ENCODE data around the gene SH3BP5L. TPM values are rescaled to one million over a fixed set of nuclear protein-coding genes. Genes with fewer than 3 reads are reported as not detected.

Gene SH3BP5L
- total and polyA plus RNA-seq, 2 experiments from 2014 or later: 2.8 to 26.1 TPM

GRCh38 chr1:248862695-248862997 lies 36.9 kb upstream of the SH3BP5L start (continued):
- TF ChIP-seq JUNB (IDR thresholded peaks at IDR 0.05; ENCODE audit: unreplicated experiment) (no peak), NANOG (IDR thresholded peaks at IDR 0.05; ENCODE audit: borderline replicate concordance) (no peak), ZNF114 (CRISPR knock-in tag; IDR thresholded peaks at IDR 0.05) (no peak), EZH2 (IDR thresholded peaks at IDR 0.05; ENCODE audit: low read depth, unreplicated experiment) (no peak), CTCF (conservative IDR thresholded peaks at IDR 0.05; ENCODE audit: low read depth in 2 of 2) (no peak)

- H3K36me3 Mint-ChIP-seq (ENCODE audit: low read depth): peaks cover 3% of the 10 kb centered on the region; the same call in 2 of the 3 replicates
- DNase-seq (ENCODE audit: low spot score) (no peak), ATAC-seq (no peak)
- Histone ChIP-seq H2AFZ (no peak overlapping the region), H3K4me2 (no peak overlapping the region), H3K27me3 (ENCODE audit: insufficient read depth) (peaks cover 51% of the 10 kb centered on the region), H4K20me1 (replicated peaks; ENCODE audit: insufficient read depth) (no peaks in the 10 kb centered on the region), H3F3A (replicated peaks; ENCODE audit: low read depth) (0 out of 2 replicates have a peak, but pooled peaks cover 8% of the 10 kb centered on the region), H3K36me3 (ENCODE audit: insufficient read depth) (peaks cover 4% of the 10 kb centered on the region; the same call in 1 of the 2 replicates), H3K9me2 (ENCODE audit: insufficient read depth) (no peaks in the 10 kb centered on the region), H3K27ac (ENCODE audit: low read depth) (no peak overlapping the region), H3K4me1 (ENCODE audit: insufficient read depth) (peaks cover 27% of the 10 kb centered on the region), H3K4me3 (no peak overlapping the region), H3K79me2 (replicated peaks; ENCODE audit: insufficient read depth) (no peaks in the 10 kb centered on the region; the same call in 1 of the 2 replicates)
- H3K27me3 Mint-ChIP-seq (ENCODE audit: insufficient read depth, low read depth, poor library complexity): peaks cover 27% of the 10 kb centered on the region
- H3K4me3 Mint-ChIP-seq: no peak overlapping the region
- no peaks in the 10 kb centered on the region; the same call in 2 of the 3 replicates for H3K9me3 Mint-ChIP-seq
- H3K4me1 Mint-ChIP-seq: peaks cover 30% of the 10 kb centered on the region
- H3K27ac Mint-ChIP-seq: no peak overlapping the region
- TF ChIP-seq, protein P1, sequence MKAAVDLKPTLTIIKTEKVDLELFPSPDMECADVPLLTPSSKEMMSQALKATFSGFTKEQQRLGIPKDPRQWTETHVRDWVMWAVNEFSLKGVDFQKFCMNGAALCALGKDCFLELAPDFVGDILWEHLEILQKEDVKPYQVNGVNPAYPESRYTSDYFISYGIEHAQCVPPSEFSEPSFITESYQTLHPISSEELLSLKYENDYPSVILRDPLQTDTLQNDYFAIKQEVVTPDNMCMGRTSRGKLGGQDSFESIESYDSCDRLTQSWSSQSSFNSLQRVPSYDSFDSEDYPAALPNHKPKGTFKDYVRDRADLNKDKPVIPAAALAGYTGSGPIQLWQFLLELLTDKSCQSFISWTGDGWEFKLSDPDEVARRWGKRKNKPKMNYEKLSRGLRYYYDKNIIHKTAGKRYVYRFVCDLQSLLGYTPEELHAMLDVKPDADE (IDR thresholded peaks at IDR 0.05): no peak
- TF ChIP-seq JUNB (IDR thresholded peaks at IDR 0.05; ENCODE audit: unreplicated experiment): no peak
- TF ChIP-seq ZNF331 (CRISPR knock-in tag; IDR thresholded peaks at IDR 0.05; ENCODE audit: low read depth): no peak
- TF ChIP-seq, protein P2, sequence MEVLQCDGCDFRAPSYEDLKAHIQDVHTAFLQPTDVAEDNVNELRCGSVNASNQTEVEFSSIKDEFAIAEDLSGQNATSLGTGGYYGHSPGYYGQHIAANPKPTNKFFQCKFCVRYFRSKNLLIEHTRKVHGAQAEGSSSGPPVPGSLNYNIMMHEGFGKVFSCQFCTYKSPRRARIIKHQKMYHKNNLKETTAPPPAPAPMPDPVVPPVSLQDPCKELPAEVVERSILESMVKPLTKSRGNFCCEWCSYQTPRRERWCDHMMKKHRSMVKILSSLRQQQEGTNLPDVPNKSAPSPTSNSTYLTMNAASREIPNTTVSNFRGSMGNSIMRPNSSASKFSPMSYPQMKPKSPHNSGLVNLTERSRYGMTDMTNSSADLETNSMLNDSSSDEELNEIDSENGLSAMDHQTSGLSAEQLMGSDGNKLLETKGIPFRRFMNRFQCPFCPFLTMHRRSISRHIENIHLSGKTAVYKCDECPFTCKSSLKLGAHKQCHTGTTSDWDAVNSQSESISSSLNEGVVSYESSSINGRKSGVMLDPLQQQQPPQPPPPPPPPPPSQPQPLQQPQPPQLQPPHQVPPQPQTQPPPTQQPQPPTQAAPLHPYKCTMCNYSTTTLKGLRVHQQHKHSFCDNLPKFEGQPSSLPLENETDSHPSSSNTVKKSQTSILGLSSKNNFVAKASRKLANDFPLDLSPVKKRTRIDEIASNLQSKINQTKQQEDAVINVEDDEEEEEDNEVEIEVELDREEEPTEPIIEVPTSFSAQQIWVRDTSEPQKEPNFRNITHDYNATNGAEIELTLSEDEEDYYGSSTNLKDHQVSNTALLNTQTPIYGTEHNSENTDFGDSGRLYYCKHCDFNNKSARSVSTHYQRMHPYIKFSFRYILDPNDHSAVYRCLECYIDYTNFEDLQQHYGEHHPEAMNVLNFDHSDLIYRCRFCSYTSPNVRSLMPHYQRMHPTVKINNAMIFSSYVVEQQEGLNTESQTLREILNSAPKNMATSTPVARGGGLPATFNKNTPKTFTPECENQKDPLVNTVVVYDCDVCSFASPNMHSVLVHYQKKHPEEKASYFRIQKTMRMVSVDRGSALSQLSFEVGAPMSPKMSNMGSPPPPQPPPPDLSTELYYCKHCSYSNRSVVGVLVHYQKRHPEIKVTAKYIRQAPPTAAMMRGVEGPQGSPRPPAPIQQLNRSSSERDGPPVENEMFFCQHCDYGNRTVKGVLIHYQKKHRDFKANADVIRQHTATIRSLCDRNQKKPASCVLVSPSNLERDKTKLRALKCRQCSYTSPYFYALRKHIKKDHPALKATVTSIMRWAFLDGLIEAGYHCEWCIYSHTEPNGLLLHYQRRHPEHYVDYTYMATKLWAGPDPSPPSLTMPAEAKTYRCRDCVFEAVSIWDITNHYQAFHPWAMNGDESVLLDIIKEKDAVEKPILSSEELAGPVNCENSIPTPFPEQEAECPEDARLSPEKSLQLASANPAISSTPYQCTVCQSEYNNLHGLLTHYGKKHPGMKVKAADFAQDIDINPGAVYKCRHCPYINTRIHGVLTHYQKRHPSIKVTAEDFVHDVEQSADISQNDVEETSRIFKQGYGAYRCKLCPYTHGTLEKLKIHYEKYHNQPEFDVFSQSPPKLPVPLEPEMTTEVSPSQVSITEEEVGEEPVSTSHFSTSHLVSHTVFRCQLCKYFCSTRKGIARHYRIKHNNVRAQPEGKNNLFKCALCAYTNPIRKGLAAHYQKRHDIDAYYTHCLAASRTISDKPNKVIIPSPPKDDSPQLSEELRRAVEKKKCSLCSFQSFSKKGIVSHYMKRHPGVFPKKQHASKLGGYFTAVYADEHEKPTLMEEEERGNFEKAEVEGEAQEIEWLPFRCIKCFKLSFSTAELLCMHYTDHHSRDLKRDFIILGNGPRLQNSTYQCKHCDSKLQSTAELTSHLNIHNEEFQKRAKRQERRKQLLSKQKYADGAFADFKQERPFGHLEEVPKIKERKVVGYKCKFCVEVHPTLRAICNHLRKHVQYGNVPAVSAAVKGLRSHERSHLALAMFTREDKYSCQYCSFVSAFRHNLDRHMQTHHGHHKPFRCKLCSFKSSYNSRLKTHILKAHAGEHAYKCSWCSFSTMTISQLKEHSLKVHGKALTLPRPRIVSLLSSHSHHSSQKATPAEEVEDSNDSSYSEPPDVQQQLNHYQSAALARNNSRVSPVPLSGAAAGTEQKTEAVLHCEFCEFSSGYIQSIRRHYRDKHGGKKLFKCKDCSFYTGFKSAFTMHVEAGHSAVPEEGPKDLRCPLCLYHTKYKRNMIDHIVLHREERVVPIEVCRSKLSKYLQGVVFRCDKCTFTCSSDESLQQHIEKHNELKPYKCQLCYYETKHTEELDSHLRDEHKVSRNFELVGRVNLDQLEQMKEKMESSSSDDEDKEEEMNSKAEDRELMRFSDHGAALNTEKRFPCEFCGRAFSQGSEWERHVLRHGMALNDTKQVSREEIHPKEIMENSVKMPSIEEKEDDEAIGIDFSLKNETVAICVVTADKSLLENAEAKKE (CRISPR knock-in tag; IDR thresholded peaks at IDR 0.05): no peak
- no peak for TF ChIP-seq REST (IDR thresholded peaks at IDR 0.05; ENCODE audit: unreplicated experiment)
- no peak for TF ChIP-seq CREB1 (CRISPR knock-in tag; IDR thresholded peaks at IDR 0.05; ENCODE audit: low read depth)
- no peak for TF ChIP-seq ZNF114 (CRISPR knock-in tag; IDR thresholded peaks at IDR 0.05)
- no peak for TF ChIP-seq POLR2AphosphoS5 (IDR thresholded peaks at IDR 0.05; ENCODE audit: low read depth)
- no peak for TF ChIP-seq STAT1 (IDR thresholded peaks at IDR 0.05; ENCODE audit: unreplicated experiment)
These were observed 35.9 kb upstream of the SH3BP5L start for GRCh38 chr1:248861616-248862015.

Measured in GM23338 (cell line).